ENCODE results near the gene PKDCC. TPM values are rescaled to one million over a fixed set of nuclear protein-coding genes. Genes with fewer than 3 reads are reported as not detected.

Gene PKDCC
- total and polyA plus RNA-seq, 4 donors: 2.0 to 76.0 (median 19.8) TPM

GRCh38 chr2:42007551-42007950, 40.3 kb upstream of the PKDCC start (continued):
- TF ChIP-seq RXRA (IDR thresholded peaks at IDR 0.05) (no peak), GABPA (IDR thresholded peaks at IDR 0.05 in 1 of 2, conservative IDR thresholded peaks at IDR 0.05 in 1 of 2) (no peak), TAF1 (conservative IDR thresholded peaks at IDR 0.05) (no peak), RAD21 (IDR thresholded peaks at IDR 0.05) (no peak), JUND (IDR thresholded peaks at IDR 0.05) (no peak), NR2F2 (IDR thresholded peaks at IDR 0.05) (no peak), EGR1 (IDR thresholded peaks at IDR 0.05; ENCODE audit: low read depth in 2 of 2) (no peak), ZBTB33 (IDR thresholded peaks at IDR 0.05) (no peak), MAX (IDR thresholded peaks at IDR 0.05) (no peak)

GRCh38 chr2:42008241-42008921, 39.4 kb upstream of the PKDCC start:
- no peak for DNase-seq (ENCODE audit: low spot score)
- Histone ChIP-seq H3K4me1 (ENCODE audit: control insufficient read depth in 4 of 4, insufficient read depth in 4 of 4, low read length in 3 of 4) (no peaks in the 10 kb centered on the region), H3K9ac (ENCODE audit: low read depth in 1 of 2, low read length in 2 of 2) (no peak overlapping the region), H3K36me3 (ENCODE audit: control insufficient read depth in 4 of 4, insufficient read depth in 3 of 4, low read depth in 1 of 4, low read length in 3 of 4) (no peaks in the 10 kb centered on the region), H3K27me3 (ENCODE audit: control insufficient read depth in 4 of 4, insufficient read depth in 4 of 4, low read length in 3 of 4) (no peaks in the 10 kb centered on the region), H3K9me3 (ENCODE audit: control insufficient read depth in 4 of 4, low read length in 3 of 4) (no peaks in the 10 kb centered on the region), H3K27ac (ENCODE audit: low read depth in 1 of 2, low read length in 2 of 2) (no peak overlapping the region), H3K4me3 (ENCODE audit: low read depth in 1 of 3, low read length in 3 of 3) (no peak overlapping the region)
- no peak for TF ChIP-seq RXRA (IDR thresholded peaks at IDR 0.05)
- no peak for TF ChIP-seq REST (IDR thresholded peaks at IDR 0.05)
- TF ChIP-seq ZBTB33 (IDR thresholded peaks at IDR 0.05): no peak
- no peak for TF ChIP-seq EGR1 (IDR thresholded peaks at IDR 0.05; ENCODE audit: low read depth in 2 of 2)
- TF ChIP-seq HNF4G (IDR thresholded peaks at IDR 0.05): no peak
- TF ChIP-seq FOXA1 (IDR thresholded peaks at IDR 0.05): no peak
- WGBS: 87% methylated on average over 10 of the region's 10 CpGs

Data from liver (tissue), 9 donors.